ENCODE results near the gene CDHR1. TPM values are rescaled to one million over a fixed set of nuclear protein-coding genes. Genes with fewer than 3 reads are reported as not detected.

CDHR1 gene
- total RNA-seq, 1 donor from 2014 or later = 19.8 TPM

DNA sequence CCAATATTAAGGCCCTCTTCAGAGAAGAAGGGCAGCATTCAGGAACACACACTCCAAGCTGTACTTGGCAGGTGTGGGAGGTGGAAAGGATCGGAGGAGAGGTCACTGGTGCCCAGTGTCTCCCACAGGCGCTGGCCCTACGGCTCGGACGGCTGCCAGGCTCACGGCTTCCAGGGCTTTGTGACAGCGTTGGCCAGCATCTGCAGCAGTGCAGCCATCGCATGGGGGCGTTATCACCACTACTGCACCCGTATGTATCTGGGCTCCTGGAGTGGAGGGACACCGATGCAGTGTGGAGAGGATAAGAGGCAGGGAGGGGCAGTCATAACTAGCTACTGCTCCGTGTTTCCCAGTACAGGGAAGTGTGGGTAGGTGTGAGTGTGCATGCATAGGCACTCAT, 54.5 kb downstream of the CDHR1 start:
- DNase-seq (ENCODE audit: low read depth, low spot score) = no peak
- Mint-ChIP-seq H3K4me1 (peaks cover 23% of the 10 kb centered on the region), H3K27me3 (ENCODE audit: low read depth) (peaks cover 3% of the 10 kb centered on the region), H3K4me3 (no peak overlapping the region), H3K9me3 (no peaks in the 10 kb centered on the region), H3K27ac (ENCODE audit: unreplicated experiment) (no peak overlapping the region), H3K36me3 (ENCODE audit: low read depth) (no peaks in the 10 kb centered on the region)
- TF ChIP-seq, protein P1, sequence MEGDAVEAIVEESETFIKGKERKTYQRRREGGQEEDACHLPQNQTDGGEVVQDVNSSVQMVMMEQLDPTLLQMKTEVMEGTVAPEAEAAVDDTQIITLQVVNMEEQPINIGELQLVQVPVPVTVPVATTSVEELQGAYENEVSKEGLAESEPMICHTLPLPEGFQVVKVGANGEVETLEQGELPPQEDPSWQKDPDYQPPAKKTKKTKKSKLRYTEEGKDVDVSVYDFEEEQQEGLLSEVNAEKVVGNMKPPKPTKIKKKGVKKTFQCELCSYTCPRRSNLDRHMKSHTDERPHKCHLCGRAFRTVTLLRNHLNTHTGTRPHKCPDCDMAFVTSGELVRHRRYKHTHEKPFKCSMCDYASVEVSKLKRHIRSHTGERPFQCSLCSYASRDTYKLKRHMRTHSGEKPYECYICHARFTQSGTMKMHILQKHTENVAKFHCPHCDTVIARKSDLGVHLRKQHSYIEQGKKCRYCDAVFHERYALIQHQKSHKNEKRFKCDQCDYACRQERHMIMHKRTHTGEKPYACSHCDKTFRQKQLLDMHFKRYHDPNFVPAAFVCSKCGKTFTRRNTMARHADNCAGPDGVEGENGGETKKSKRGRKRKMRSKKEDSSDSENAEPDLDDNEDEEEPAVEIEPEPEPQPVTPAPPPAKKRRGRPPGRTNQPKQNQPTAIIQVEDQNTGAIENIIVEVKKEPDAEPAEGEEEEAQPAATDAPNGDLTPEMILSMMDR (conservative IDR thresholded peaks at IDR 0.05) = no peak

DNA sequence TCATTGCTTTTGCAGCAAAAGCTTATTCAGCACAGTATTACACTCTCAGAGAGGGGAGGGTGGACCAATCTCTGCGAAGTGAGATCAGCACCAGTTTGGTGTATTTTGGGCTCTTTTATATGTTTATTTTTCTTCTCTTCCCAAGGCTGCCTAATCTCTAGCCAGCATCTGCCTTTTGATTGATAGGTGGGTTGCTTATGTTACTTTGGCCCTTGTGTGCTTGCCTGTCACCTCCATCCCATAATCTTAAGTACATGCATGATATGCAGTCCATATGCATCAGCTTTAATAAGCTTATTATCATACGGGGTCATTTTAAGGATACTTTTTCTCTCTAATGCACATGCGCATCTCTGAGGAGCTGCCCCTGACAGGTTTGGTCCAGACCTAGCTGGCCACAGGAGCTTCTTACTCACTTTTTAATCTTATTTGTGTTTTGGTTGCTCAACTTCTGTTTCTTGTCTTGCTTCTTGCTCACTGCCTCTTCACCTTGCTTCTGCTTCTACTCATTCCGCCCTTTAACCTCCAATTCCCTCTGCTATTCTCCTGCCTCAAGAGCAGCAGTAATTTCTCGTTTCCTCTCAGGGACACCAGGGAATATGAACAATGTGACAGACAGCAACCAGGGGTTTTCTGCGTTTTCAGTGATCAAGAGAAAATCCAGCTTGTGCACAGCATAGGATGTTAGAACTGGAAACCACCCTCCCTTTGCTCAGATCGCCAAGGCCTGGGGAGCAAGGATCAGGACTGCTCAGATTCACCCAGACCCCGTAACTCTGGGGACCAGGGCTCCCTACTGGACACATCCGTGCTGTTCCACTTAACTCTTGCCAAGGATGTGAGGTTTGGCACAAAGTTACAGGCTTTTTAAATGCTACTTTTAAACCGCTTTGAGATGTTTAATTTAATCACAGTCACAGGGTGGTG, 60.5 kb downstream of the CDHR1 start:
- TF ChIP-seq, protein P1 (conservative IDR thresholded peaks at IDR 0.05) = no peak
- H3K36me3 Mint-ChIP-seq (ENCODE audit: low read depth) = no peaks in the 10 kb centered on the region
- no peaks in the 10 kb centered on the region for H3K9me3 Mint-ChIP-seq

DNA sequence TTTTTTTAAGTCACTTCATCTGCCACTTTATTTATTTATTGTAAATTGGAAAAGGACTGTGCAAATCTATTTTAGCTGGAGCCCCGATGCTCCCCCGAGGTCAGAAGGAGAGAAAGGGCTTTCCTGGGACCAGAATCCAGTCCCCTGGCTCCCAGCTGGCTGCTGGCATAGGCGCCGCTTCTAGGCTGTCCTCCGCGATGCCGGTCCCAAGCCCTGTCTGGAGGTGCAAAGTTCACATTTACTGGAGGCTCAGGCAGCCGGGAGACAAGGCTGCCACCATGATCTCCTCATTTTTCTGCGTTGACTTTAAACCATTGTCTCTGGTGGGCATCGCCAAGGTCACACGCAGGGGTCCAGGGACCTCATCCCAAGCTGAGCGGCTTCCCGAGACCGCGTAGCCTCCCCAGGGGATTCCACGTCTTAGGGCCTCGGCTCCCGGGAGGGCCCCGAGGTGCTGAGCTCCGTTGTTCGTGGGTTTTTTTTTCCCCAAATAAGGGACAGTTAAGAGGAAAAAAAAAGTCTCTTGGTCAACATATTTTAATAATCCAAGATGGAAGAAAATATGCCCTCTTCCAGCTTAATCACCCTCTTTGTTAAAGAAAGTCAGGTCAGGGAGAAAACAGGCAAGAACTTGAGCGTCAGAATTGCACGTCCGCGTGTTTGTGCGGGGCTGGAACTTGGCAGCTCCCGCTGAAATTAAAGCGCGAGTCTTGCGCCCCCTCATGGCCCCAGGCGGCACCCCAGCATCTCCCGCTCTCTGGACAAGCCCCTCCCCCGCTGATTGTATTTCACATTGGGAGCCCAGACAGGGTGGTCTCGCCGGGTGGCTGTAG, 62.4 kb downstream of the CDHR1 start:
- Mint-ChIP-seq H3K4me3 (no peak overlapping the region), H3K4me1 (peaks cover 5% of the 10 kb centered on the region), H3K27me3 (ENCODE audit: low read depth) (peaks cover 6% of the 10 kb centered on the region), H3K36me3 (ENCODE audit: low read depth) (no peaks in the 10 kb centered on the region), H3K27ac (ENCODE audit: unreplicated experiment) (peak overlapping the region; percentile 27), H3K9me3 (no peaks in the 10 kb centered on the region)
- TF ChIP-seq, protein P1 (conservative IDR thresholded peaks at IDR 0.05) = peak; percentile 70
- DNase-seq (ENCODE audit: low read depth, low spot score) = peak; percentile 68

More for the DNA sequence above, 60.5 kb downstream of the CDHR1 start:
- no peak for DNase-seq (ENCODE audit: low read depth, low spot score)
- Mint-ChIP-seq H3K4me1 (peaks cover 5% of the 10 kb centered on the region), H3K4me3 (no peak overlapping the region), H3K27me3 (ENCODE audit: low read depth) (peaks cover 6% of the 10 kb centered on the region), H3K27ac (ENCODE audit: unreplicated experiment) (no peak overlapping the region)

DNA sequence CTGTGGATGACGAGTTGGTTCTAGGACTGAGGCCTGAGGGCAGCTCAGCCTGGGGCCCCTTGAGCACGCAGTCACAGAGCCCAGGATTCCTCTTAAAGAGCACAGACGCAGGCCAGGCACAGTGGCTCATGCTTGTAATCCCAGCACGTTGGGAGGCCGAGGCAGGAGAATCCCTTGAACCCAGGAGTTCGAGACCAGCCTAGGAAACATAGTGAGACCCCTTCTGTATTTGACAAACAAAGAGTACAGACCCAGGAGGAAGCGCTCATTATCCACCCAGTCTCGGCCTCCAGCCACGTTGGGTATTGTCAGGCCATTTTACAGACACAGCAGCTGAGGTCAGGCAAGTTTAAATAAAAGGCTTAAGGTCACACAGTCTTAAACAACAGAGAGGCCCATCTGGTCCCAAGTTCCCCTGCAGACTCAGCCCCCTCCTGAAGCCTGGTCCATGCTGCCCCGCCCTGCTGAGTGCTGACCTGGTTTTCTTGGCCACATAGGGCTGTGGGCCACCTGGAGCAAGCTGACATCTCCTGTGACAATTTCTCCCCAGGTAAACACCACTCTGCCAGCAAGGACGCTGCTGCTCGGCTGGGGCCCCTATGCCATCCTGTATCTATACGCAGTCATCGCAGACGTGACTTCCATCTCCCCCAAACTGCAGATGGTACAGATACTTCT, 63.1 kb downstream of the CDHR1 start:
- Mint-ChIP-seq H3K36me3 (ENCODE audit: low read depth) (no peaks in the 10 kb centered on the region), H3K27me3 (ENCODE audit: low read depth) (peaks cover 6% of the 10 kb centered on the region), H3K27ac (ENCODE audit: unreplicated experiment) (peak overlapping the region; percentile 27), H3K4me1 (peaks cover 5% of the 10 kb centered on the region), H3K9me3 (no peaks in the 10 kb centered on the region), H3K4me3 (no peak overlapping the region)
- DNase-seq (ENCODE audit: low read depth, low spot score) = no peak
- TF ChIP-seq, protein P1 (conservative IDR thresholded peaks at IDR 0.05) = peak; percentile 2

DNA sequence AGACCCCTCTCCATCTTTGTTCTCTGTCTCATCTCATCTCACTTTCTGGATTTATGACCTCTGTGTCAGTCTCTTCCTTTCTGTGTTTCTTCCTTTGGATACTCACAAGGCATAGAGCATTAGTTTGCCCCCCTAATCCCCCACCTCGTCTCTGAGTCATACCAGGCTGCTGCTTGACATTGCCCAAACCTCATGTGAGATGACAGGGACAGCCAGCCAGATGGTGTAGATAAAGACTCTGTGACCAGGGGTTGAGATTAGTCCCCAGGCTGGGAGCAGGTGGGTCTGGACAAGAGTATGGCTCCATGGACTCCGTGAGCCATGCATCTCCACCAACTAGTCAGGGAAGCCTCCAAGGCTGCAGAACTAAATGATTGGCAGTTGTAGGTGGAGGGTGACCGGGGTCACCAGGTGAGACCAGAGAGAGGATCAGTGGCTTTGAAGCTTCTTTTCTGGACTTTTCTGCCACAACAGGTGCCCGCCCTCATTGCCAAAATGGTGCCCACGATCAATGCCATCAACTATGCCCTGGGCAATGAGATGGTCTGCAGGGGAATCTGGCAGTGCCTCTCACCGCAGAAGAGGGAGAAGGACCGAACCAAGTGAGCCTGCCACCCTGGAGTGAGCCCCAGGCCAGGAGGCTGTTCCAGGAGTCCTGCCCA, 63.8 kb downstream of the CDHR1 start:
- Mint-ChIP-seq H3K9me3 (no peaks in the 10 kb centered on the region), H3K27me3 (ENCODE audit: low read depth) (peaks cover 9% of the 10 kb centered on the region), H3K36me3 (ENCODE audit: low read depth) (no peaks in the 10 kb centered on the region), H3K4me1 (peaks cover 5% of the 10 kb centered on the region), H3K27ac (ENCODE audit: unreplicated experiment) (no peak overlapping the region), H3K4me3 (no peak overlapping the region)
- no peak for DNase-seq (ENCODE audit: low read depth, low spot score)
- TF ChIP-seq, protein P1 (conservative IDR thresholded peaks at IDR 0.05) = no peak
